GM10266 (cell line): ENCODE results near the gene PPT1.
A peak's percentile ranks its signal among the peaks of the same experiment; 100 is the strongest.

Experiments used
- DNase-seq: peaks from one replicate; pipeline ENCODE4 v3.0.0; 2012; ENCODE audit errors: extremely low spot score
- CTCF ChIP-seq: IDR thresholded peaks from 2 replicates; pipeline ENCODE4 v1.5.1; 2012; ENCODE audit warnings: mild to moderate bottlenecking, low read depth; ENCODE audit not compliant: control insufficient read depth, insufficient read depth; ENCODE audit errors: missing control alignments

PPT1 gene

GRCh38 chr1:40096977-40097782 lies at the start of gene PPT1:
Gene PPT1 (minus strand): TSS chr1:40097252. CDS start chr1:40097238, 14 bp downstream.
- peak; percentile 79 for DNase-seq
- no peak for TF ChIP-seq CTCF

GRCh38 chr1:40143891-40144575 lies 47.0 kb upstream of the PPT1 start:
- peak; percentile 68 for TF ChIP-seq CTCF
- peak; percentile 53 for DNase-seq

DNA sequence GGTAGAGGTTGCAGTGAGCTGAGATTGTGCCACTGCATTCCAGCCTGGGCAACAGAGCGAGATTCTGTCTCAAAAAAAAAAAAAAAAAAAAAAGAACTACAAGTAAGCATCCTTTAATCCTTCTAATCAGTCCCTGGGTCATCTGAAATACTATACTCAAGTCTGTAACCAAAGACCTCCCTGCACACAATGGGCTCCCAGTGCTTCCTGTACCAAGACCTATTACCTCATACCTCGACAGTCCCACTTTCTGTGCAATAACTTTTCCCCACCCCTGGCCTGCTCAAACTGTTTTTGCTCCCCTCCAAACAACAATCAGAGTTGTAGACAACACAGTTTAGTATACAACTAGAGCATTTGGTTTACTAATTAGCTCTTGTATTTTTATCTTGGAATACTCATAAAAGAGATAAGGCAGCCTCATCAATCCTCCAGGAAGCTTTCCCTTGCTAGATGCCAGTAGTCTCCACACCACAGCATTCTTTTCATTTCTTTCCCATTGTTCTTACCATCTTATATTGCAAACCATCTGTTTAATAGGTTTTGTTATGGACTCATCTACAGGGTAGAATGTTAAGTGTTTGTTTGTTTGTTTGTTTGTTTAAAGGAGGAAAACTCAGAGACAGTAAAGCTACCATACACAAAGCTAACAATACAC lies 45.0 kb upstream of the PPT1 start:
- TF ChIP-seq CTCF, result no peak
- no peak for DNase-seq

DNA sequence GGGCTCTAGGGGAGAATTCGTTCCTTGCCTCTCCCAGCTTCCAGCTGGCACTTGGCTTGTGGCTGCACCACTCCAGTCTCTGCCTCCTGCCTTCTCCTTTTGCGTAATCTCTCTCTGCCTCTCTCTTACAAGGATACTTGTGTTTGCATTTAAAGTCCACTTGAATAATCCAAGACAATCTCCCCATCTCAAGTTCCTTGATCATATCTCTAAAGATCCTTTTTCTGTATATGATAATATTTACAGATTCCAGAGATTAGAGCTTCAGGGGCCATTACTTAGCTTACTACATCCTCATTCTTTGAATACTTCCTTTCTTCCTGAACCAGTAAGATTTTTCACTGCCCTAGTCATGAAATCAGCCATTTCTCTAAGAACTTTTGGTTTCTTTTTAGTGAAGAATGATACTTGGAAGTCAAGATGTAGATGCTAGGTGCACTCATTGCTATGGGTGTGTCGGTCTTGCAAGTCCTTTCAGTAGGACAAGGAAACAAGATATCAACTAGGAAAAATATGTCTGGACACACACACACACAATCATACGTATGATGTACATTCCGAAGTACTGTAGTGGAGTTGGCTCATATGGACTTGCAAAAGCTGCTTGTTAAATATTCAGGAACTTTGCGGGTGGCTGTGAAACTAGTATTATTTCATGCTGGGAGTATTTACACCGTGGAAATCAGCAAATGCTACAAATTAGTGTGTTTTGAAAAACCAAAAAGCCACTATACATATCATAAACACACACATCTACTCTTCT lies 43.3 kb upstream of the PPT1 start:
- no peak for DNase-seq
- TF ChIP-seq CTCF, result no peak

DNA sequence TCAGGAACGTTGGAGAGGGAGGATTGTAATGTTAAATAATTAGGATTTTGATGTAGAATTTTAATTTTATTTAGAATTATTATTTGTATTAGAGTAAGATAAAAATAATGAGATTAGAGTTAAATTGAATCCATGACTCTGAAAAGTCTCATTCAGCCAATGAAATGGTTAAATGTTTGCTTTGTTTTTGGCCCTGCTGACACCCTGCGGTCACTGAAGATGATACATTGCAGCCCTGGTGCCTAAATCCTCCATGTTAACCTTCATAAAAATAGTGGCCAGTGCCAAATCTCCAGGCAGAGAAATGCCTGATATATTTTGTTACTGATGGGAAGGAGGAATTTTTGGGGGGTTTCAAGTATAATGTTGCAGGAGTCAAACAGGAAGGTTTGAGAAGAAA lies 36.8 kb upstream of the PPT1 start:
- DNase-seq, result no peak
- no peak for TF ChIP-seq CTCF

- DNase-seq, result no peak
- TF ChIP-seq CTCF, result no peak
Observed at GRCh38 chr1:40133312-40133665, 36.2 kb upstream of the PPT1 start.
